Stimulated activated CD4-positive, alpha-beta T cell treated with anti-CD3 and anti-CD28 coated beads, Interleukin-2, amount 100 ng/mL, for 4 hours (primary cell): ENCODE data around the gene FMN1.

ENCODE experiments used
- DNase-seq: peaks from one replicate; pipeline ENCODE4 v3.0.0-alpha.2; 2020; ENCODE audit warnings: low read depth

Gene FMN1

DNA sequence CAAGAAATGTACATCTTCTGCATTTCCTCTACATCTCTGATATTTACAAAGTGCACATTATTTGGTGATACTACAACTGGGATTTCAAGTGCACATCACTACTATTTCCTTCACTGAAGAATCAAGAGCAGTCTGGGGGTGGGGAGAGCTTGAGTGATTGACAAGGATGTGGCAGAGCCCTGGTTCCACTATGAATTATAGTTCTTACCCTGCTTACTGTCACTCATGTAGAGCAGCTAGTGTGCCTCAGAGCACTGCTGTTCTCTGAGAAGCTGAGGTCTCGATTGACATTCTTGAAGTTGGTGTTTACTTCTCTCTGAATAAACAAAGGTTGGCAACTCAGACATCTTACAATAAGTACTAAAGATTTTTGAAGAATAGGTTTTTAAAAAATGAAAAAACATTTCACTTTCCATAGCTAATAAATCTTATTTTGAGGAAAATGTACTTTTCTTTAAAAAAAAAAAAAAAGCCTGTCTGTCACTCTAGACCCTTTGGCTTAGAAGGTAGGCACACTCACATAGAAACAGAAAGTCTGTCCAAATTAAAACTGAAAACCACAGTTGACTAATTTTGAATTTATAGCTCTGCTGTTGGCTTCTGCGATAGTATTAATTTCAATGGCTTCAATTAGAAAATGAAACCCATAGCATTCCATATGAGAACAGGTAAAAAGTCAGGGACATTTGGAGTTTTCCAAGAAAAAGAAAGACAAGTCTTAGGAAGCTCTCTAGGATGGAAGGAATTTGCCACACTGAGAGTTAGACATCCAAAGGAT lies 471.2 kb downstream of the FMN1 start:
- DNase-seq = no peak

DNA sequence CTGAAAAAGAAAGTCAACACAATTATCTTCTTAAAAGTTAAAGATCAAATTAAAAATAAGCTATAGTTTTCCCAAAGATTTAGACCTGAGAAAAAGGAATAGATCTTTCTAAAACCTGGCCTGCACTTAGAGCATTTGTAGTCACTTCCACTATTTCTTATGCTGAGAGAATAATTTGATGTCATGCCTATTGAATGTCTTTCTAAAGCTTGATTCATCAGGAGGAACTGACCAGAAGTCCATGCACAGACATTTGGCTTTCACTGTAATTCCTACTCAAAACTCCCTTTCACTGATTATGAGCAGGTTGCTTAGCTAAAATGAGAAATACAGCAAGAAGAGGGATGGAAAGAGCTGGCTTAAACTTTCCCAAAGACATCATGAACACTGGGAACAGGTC lies 472.4 kb downstream of the FMN1 start:
- no peak for DNase-seq

DNA sequence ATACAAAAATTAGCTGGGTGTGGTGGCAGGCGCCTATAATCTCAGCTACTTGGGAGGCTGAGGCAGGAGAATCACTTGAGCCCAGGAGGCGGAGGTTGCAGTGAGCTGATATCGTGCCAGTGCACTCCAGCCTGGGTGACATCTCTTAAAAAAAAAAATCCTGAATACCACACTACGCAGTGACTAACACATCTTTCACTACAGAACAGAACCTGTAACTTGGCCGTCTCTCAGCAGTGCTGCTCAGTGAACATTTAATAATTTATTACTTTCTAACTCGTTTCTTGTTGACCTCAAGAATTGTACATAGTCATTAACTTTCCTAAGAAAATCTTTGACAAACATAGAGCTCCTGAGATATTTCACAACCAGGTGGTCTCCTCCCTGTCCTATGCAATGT lies 472.9 kb downstream of the FMN1 start:
- DNase-seq = no peak

DNA sequence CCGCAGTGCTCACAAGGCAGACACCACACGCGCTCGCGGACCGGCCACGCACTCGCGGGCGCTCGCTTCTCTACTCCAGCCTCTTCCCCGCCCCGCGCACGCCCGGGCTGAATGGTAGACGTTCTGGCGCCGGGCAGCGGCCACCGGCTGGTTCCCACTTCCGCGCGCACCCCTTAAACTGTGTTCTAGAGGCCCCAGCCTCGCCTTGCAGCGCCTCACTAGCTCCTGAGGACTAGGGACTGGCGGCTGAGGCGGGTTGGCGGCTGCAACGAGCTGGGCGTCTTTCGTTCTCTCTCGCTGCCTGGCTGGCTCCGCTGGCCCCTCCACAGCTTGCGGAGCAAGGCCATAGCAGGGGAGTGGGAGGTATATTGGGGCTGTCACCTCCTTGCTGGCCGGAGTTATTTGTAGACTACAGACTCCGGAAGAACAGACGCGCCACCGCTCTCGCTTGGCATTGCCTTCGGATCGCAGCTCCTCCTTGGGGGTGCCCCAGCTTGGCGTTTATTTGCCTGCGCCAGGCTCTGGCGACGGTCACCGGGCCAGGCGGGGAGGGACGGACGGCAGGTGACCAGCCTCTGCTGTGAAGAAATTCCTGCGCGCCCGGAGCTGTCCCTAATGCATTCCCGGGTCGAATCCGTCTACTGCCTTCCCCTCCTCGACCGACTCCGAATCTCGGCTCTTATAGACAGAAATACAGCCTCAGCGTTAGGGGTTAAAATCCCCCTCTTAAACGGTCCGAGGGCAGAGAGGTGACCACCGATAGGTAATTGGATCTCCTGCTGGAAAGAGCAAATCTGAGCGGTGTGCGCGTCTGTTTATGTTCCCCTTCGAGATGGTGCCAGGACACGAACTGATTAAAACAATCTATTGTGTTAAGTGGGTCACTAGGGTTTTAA lies 475.4 kb downstream of the FMN1 start:
- DNase-seq = no peak

DNA sequence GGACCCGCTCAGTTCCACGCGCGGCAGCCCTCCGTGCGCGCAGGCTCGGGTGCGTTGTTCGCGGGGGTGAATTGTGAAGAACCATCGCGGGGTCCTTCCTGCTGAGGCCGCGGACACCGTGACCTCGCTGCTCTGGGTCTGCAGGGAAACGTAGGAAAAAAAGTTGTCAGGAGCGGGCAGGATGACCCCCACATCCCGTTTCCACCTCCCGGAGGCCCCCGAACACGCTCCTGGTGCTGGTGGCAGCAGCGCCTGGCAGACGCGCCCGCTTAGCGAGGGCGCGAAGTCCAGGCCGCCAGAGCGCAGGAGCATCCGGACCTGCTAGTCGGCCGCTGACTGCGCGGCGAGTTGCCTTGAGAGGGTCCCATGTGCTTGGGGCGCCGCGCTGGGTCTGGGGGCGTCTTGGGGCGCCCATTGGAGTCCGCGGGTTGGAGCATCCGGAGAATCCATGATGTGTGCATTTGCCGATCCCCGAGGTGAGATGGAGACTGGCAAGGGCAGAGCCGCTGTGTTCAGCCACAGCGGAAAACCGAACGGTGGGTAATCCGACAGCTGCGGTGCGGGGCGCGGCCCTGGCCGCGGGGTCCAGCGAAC lies 476.2 kb downstream of the FMN1 start:
- no peak for DNase-seq

DNA sequence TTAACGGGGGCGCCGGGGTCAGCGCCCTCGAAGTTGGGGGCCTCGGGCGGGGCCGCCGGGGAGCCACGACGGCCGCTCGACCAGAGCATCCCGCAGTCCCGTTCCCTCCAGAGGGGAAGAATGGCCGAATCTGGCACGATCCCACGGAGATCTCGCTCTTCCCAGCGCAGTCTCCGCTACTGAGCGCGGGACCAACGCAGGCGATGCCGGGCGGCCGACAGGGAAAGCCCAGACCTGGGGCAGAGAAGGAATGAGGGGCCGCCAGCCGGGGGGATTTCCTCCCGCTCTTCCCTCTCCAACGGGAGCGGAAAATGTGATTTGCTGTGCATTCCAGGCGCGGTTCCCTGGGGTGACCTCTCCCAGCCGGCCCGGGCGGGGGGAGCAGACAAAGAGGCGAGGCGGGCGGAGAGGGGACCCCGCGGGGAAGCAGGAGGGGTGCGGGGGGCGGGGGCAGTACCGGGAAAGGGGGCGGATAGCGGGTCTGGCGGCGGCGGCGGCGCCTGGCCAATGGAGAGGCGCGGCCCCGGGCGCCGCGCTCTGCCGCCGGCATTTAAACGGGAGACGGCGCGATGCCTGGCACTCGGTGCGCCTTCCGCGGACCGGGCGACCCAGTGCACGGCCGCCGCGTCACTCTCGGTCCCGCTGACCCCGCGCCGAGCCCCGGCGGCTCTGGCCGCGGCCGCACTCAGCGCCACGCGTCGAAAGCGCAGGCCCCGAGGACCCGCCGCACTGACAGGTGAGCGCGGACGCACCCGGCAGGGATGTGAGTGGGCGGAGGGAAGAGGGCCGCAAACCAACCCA lies 476.9 kb downstream of the FMN1 start, which contains the start of gene GREM1:
GREM1 (plus strand) TSS at position 579 of the 801 bp plus-strand sequence. CDS start 12,687 bp downstream, outside the sequence.
- DNase-seq = no peak

DNA sequence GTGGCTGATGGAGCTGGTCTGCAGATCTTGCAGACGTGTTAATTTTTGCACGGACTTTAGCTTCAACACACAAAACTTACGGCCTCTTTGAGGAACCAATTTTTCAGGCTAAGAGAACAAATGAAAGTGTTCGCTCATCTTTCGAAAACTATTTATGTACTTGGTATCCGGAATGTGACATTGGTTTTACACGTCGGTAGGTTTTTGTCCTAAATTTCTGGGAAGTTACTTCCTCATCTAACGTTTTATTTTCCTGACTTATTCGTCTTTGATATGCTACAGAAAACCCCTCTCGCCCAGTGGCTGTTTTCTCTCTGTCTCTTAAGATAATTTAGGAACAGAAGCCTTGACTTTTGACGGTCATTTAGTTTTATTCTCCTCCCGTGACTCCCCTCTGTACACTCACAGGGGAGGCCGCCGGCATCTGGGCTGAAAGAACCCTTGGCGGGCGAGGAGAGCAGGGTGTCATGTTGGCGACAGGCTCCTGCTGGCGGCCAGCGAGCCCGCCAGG lies 477.5 kb downstream of the FMN1 start:
- DNase-seq = no peak

DNA sequence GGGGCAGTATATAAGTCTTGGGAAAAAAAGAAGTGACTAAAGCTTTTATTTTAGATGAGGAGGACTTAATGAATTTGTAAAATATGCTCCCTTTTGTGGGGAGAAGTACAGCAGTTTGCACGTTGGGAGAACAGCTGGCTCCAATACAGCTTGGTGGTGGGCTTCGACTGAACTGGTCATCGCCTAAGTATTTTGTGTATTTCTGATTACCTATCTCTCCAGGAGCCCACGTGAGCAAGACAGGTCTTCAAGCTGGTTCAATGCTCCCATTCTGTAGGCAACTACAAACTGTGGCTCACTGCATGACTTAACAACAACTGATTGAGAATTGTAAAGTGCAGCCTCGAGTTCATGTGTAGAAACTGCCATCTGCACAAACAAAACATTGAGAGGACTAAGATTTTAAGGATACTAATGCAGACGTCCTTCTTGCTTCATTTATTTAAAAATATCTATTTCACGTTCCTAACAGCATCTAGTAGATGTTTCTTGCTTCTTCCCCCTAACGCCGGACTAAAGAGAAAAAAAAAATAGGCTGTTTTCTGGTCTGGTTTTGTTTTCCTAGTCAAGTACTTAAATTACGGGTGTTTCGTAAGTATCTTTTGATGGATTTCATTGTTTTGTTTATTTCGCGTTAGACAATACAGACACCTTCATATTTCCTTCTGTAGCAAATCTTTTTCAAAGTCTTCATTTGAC lies 478.1 kb downstream of the FMN1 start:
- no peak for DNase-seq
